BJ (cell line): ENCODE measurements around the gene NDUFV1. TPM values are rescaled to one million over a fixed set of nuclear protein-coding genes. Genes with fewer than 3 reads are reported as not detected.

Experiments used
- CTCF ChIA-PET: fragments of 350-600 bp; formaldehyde crosslinking; extraction: SDS; loops from one replicate; lab custom pipeline; 2021; ENCODE audit warnings: antibody characterized with exemption, inconsistent platforms; lab: Yijun Ruan, JAX
- POLR2A ChIA-PET: fragments of 300-600 bp; sonication (Branson Sonifier 250); formaldehyde crosslinking; extraction: SDS; loops from one replicate; lab custom pipeline; 2021; ENCODE audit warnings: antibody characterized with exemption; lab: Charles Lee
- DNase-seq: peaks from one replicate; pipeline ENCODE4 v3.0.0-alpha.2; 2011; ENCODE audit warnings: low read depth
- H3K27me3 ChIP-seq: 2 replicates; pipeline ENCODE4 v1.6.0; 2011; ENCODE audit warnings: low read length; ENCODE audit not compliant: control insufficient read depth, insufficient read depth
- H3K36me3 ChIP-seq: 2 replicates; pipeline ENCODE4 v1.5.1; 2011; ENCODE audit warnings: low read length; ENCODE audit not compliant: control insufficient read depth, insufficient read depth
- H3K4me3 ChIP-seq: 2 replicates; pipeline ENCODE4 v1.5.1; 2011; ENCODE audit warnings: low read depth, mild to moderate bottlenecking, control low read depth, low read length
- CTCF ChIP-seq: IDR thresholded peaks from 2 replicates; pipeline ENCODE4 v1.5.1; 2011; ENCODE audit warnings: low read depth, mild to moderate bottlenecking, control low read depth, inconsistent platforms, low read length, moderate library complexity; ENCODE audit not compliant: insufficient read depth
- polyA plus RNA-seq: library from polyadenylated mRNA; depleted of rRNA; stranded (reverse); fragments of >200 nt; gene quantifications from 2 replicates; pipeline ENCODE4 v1.2.3, GENCODE V29; 2011

NDUFV1 gene
- polyA plus RNA-seq, 1 experiment = 149 TPM

- CTCF ChIA-PET = interaction anchor here (2.7 to 4.5 kb wide), 2 partner anchors 14 to 15 kb away, joined by 6 to 20 read pairs; partner anchors contain the start of gene NUDT8
- no peak for DNase-seq
- peaks cover 5% of the 10 kb centered on the region; the same call in 1 of the 2 replicates for H3K27me3 ChIP-seq
- POLR2A ChIA-PET = no interaction called here
- no peaks in the 10 kb centered on the region for H3K36me3 ChIP-seq
- no peak overlapping the region for H3K4me3 ChIP-seq
- TF ChIP-seq CTCF = peak; percentile 16; the same call in 1 of the 2 replicates
Measured at GRCh38 chr11:67644042-67644441, 37.3 kb downstream of the NDUFV1 start.

GRCh38 chr11:67644472-67645418 lies 38.0 kb downstream of the NDUFV1 start:
- DNase-seq = no peak
- no peaks in the 10 kb centered on the region for H3K36me3 ChIP-seq
- H3K4me3 ChIP-seq = no peak overlapping the region
- H3K27me3 ChIP-seq = peaks cover 5% of the 10 kb centered on the region; the same call in 1 of the 2 replicates
- ChIA-PET POLR2A (no interaction called here), CTCF (interaction anchor here (2.7 to 9.0 kb wide), 3 partner anchors 14 to 15 kb away, joined by 6 to 48 read pairs (median 20); partner anchors contain the start of gene NUDT8)
- TF ChIP-seq CTCF = no peak

- POLR2A ChIA-PET = no interaction called here
Measured at GRCh38 chr11:67645521-67646461, 39.1 kb downstream of the NDUFV1 start.

GRCh38 chr11:67646535-67647336 lies 40.0 kb downstream of the NDUFV1 start:
- DNase-seq = no peak
- no peaks in the 10 kb centered on the region; the same call in 1 of the 2 replicates for H3K27me3 ChIP-seq
- TF ChIP-seq CTCF = no peak
- ChIA-PET CTCF (interaction anchor here (1.2 to 9.0 kb wide), 3 partner anchors 8 to 16 kb away, joined by 3 to 48 read pairs (median 20); partner anchors contain the start of gene NUDT8), POLR2A (no interaction called here)
- no peaks in the 10 kb centered on the region for H3K36me3 ChIP-seq
- no peak overlapping the region for H3K4me3 ChIP-seq

More at GRCh38 chr11:67645521-67646461, 39.1 kb downstream of the NDUFV1 start:
- Histone ChIP-seq H3K36me3 (no peaks in the 10 kb centered on the region), H3K4me3 (no peak overlapping the region), H3K27me3 (peaks cover 1% of the 10 kb centered on the region; the same call in 1 of the 2 replicates)
- no peak for TF ChIP-seq CTCF
- no peak for DNase-seq
- CTCF ChIA-PET = interaction anchor here (4.5 to 9.0 kb wide), 2 partner anchors 13 to 15 kb away, joined by 20 to 48 read pairs; partner anchors contain the start of gene NUDT8
